NCI-H2171 (cell line): ENCODE data around the gene HYLS1.
"Not testable (repeated sequence)": the region's sequence is repeated elsewhere in the genome, so short reads cannot be mapped to it uniquely, and the experiment has no call there.

Source experiments
- DNase-seq: peaks from one replicate; lab custom pipeline; 2025; lab: John Stamatoyannopoulos, UW

Gene HYLS1

GRCh38 chr11:125887373-125888324, at the start of gene HYLS1:
HYLS1 (plus strand) TSS chr11:125887668; CDS start chr11:125899369, 11,701 bp downstream.
- DNase-seq, result peak; percentile 79

GRCh38 chr11:125842321-125842948, 45.0 kb upstream of the HYLS1 start:
- DNase-seq, result no peak

GRCh38 chr11:125846188-125846587, 41.3 kb upstream of the HYLS1 start:
- no peak for DNase-seq

GRCh38 chr11:125857670-125858069, 29.8 kb upstream of the HYLS1 start:
- not testable (repeated sequence) for DNase-seq

GRCh38 chr11:125862786-125863185, 24.7 kb upstream of the HYLS1 start:
- DNase-seq, result not testable (repeated sequence)

- not testable (repeated sequence) for DNase-seq
These were observed 22.1 kb upstream of the HYLS1 start for GRCh38 chr11:125865354-125865753.

- DNase-seq, result no peak
These were observed 17.9 kb upstream of the HYLS1 start for GRCh38 chr11:125869521-125869920.

GRCh38 chr11:125871391-125872137, 15.9 kb upstream of the HYLS1 start:
- no peak for DNase-seq

- no peak for DNase-seq
These were observed 15.4 kb upstream of the HYLS1 start for GRCh38 chr11:125872138-125872491.

- DNase-seq, result no peak
These were observed 13.4 kb upstream of the HYLS1 start for GRCh38 chr11:125873881-125874555.

- DNase-seq, result no peak
These were observed 12.8 kb upstream of the HYLS1 start for GRCh38 chr11:125874556-125875124.

GRCh38 chr11:125881291-125881690, 6.2 kb upstream of the HYLS1 start:
- no peak for DNase-seq

GRCh38 chr11:125883375-125883774, 4.1 kb upstream of the HYLS1 start:
- DNase-seq, result no peak

- DNase-seq, result no peak
These were observed 483 bp upstream of the HYLS1 start for GRCh38 chr11:125886997-125887372.

- DNase-seq, result no peak
These were observed 3.1 kb downstream of the HYLS1 start for GRCh38 chr11:125890447-125891100.

- DNase-seq, result no peak
These were observed 4.6 kb downstream of the HYLS1 start for GRCh38 chr11:125892071-125892470.

GRCh38 chr11:125892994-125893393, 5.5 kb downstream of the HYLS1 start:
- no peak for DNase-seq

GRCh38 chr11:125901872-125902271, 14.4 kb downstream of the HYLS1 start:
- DNase-seq, result no peak

- DNase-seq, result no peak
These were observed 14.9 kb downstream of the HYLS1 start for GRCh38 chr11:125902277-125902926.

GRCh38 chr11:125902927-125903710, 15.7 kb downstream of the HYLS1 start, which contains the start of gene PUS3:
PUS3 (minus strand) TSS chr11:125903206; CDS start chr11:125896284, 6,922 bp downstream.
- peak; percentile 60 for DNase-seq
